Ascending aorta (tissue), 2 donors: ENCODE measurements around the gene MCUB. TPM values are rescaled to one million over a fixed set of nuclear protein-coding genes. Genes with fewer than 3 reads are reported as not detected.

Experiments used
- DNase-seq, 2 donors: peaks; one replicate each; pipeline ENCODE4 v3.0.0-alpha.2; 2019; ENCODE audit warnings: low spot score in 2 of 2
- H3K27ac ChIP-seq, 2 donors: fragments of 200-600 bp; sonication (generic); one replicate each; pipeline ENCODE4 v1.5.1; 2016 to 2017; ENCODE audit warnings: mild to moderate bottlenecking in 1 of 2
- H3K27me3 ChIP-seq: fragments of 200-600 bp; sonication (generic); one replicate; pipeline ENCODE4 v1.5.1; 2017
- H3K36me3 ChIP-seq, 2 donors: fragments of 200-600 bp; sonication (generic); one replicate each; pipeline ENCODE4 v1.5.1; 2016
- H3K4me1 ChIP-seq, 2 donors: fragments of 200-600 bp; sonication (generic); one replicate each; pipeline ENCODE4 v1.5.1; 2016 to 2017; ENCODE audit warnings: mild to moderate bottlenecking in 1 of 2
- H3K4me3 ChIP-seq, 2 donors: fragments of 200-600 bp; sonication (generic); one replicate each; pipeline ENCODE4 v1.5.1; 2016 to 2017; ENCODE audit warnings: mild to moderate bottlenecking in 1 of 2
- H3K9me3 ChIP-seq, 2 donors: fragments of 200-600 bp; sonication (generic); one replicate each; pipeline ENCODE4 v1.5.1; 2016
- CTCF ChIP-seq, 3 experiments: fragments of 200-600 bp in 2 of 3; fragments of 450-650 bp in 1 of 3; sonication (generic) in 2 of 3; IDR thresholded peaks; one replicate each; pipeline ENCODE4 v1.5.1; 2016 to 2019; ENCODE audit warnings: antibody characterized with exemption in 3 of 3, mild to moderate bottlenecking in 1 of 3, moderate library complexity in 1 of 3
- intact Hi-C: fragments of 100-400 bp; cut with DNase I; formaldehyde crosslinking; loops from one replicate; pipeline ENCODE4 v1.15.1; 2023
- total RNA-seq: library from RNA; depleted of rRNA; stranded (reverse); fragments of >200 nt; gene quantifications from one replicate; pipeline ENCODE4 v1.1.0, GENCODE V29; 2016

MCUB gene
- total RNA-seq, 1 donor from 2014 or later: 430 TPM

GRCh38 chr4:109729117-109729717 lies 169.2 kb downstream of the MCUB start:
- H3K27ac ChIP-seq: peak overlapping the region; percentile 23 to 71
- intact Hi-C loops: no loop called here

GRCh38 chr4:109729718-109730618 lies 169.9 kb downstream of the MCUB start, which contains the start of gene PLA2G12A:
PLA2G12A (minus strand) TSS chr4:109730070; CDS start chr4:109729809, 261 bp downstream.
- Histone ChIP-seq H3K4me3 (peak within 1 kb of the TSS; percentile 86 to 88), H3K4me1 (peaks cover 0 to 6% of the 10 kb centered on the region in 2 donors), H3K9me3 (no peaks in the 10 kb centered on the region), H3K36me3 (no peaks in the 10 kb centered on the region), H3K27me3 (no peaks in the 10 kb centered on the region), H3K27ac (peak within 1 kb of the TSS; percentile 70 to 71)
- intact Hi-C loops: loop anchor here (1.0 to 10.0 kb wide), 4 partner anchors 27 to 465 kb away; partner anchors contain the start of genes CASP6, ELOVL6 and GAR1
- peak; percentile 9 to 79 for DNase-seq
- no peak for TF ChIP-seq CTCF (IDR thresholded peaks at IDR 0.05)

More at GRCh38 chr4:109729117-109729717, 169.2 kb downstream of the MCUB start:
- H3K36me3 ChIP-seq: no peaks in the 10 kb centered on the region
- H3K9me3 ChIP-seq: no peaks in the 10 kb centered on the region
- TF ChIP-seq CTCF (IDR thresholded peaks at IDR 0.05): no peak
- H3K4me1 ChIP-seq: peaks cover 0 to 6% of the 10 kb centered on the region in 2 donors
- peak overlapping the region; percentile 86 to 88 for H3K4me3 ChIP-seq
- H3K27me3 ChIP-seq: no peaks in the 10 kb centered on the region
- DNase-seq: no peak

GRCh38 chr4:109730619-109731545 lies 170.8 kb downstream of the MCUB start:
- TF ChIP-seq CTCF (IDR thresholded peaks at IDR 0.05): no peak
- intact Hi-C loops: loop anchor here (1.0 to 10.0 kb wide), 4 partner anchors 28 to 464 kb away; partner anchors contain the start of genes CASP6, ELOVL6 and GAR1
- Histone ChIP-seq H3K4me1 (peaks cover 0 to 6% of the 10 kb centered on the region in 2 donors), H3K36me3 (no peaks in the 10 kb centered on the region), H3K27ac (peak overlapping the region; percentile 70 to 71), H3K4me3 (peak overlapping the region; percentile 86 to 88), H3K9me3 (no peaks in the 10 kb centered on the region), H3K27me3 (no peaks in the 10 kb centered on the region)
- DNase-seq: no peak

- intact Hi-C loops: loop anchor here (10.0 kb wide), 1 partner anchor 461 kb away; the partner anchor contains the start of gene ELOVL6
Observed at GRCh38 chr4:109733728-109734127, 173.7 kb downstream of the MCUB start.

More at GRCh38 chr4:109733728-109734127, 173.7 kb downstream of the MCUB start:
- TF ChIP-seq CTCF (IDR thresholded peaks at IDR 0.05): no peak
- Histone ChIP-seq H3K9me3 (no peaks in the 10 kb centered on the region), H3K4me3 (no peak overlapping the region), H3K4me1 (peaks cover 0 to 6% of the 10 kb centered on the region in 2 donors), H3K27me3 (no peaks in the 10 kb centered on the region), H3K27ac (no peak overlapping the region), H3K36me3 (no peaks in the 10 kb centered on the region)
- no peak for DNase-seq
